ENCODE results near the gene TNRC6C. TPM values are rescaled to one million over a fixed set of nuclear protein-coding genes. Genes with fewer than 3 reads are reported as not detected.

Gene TNRC6C, protein sequence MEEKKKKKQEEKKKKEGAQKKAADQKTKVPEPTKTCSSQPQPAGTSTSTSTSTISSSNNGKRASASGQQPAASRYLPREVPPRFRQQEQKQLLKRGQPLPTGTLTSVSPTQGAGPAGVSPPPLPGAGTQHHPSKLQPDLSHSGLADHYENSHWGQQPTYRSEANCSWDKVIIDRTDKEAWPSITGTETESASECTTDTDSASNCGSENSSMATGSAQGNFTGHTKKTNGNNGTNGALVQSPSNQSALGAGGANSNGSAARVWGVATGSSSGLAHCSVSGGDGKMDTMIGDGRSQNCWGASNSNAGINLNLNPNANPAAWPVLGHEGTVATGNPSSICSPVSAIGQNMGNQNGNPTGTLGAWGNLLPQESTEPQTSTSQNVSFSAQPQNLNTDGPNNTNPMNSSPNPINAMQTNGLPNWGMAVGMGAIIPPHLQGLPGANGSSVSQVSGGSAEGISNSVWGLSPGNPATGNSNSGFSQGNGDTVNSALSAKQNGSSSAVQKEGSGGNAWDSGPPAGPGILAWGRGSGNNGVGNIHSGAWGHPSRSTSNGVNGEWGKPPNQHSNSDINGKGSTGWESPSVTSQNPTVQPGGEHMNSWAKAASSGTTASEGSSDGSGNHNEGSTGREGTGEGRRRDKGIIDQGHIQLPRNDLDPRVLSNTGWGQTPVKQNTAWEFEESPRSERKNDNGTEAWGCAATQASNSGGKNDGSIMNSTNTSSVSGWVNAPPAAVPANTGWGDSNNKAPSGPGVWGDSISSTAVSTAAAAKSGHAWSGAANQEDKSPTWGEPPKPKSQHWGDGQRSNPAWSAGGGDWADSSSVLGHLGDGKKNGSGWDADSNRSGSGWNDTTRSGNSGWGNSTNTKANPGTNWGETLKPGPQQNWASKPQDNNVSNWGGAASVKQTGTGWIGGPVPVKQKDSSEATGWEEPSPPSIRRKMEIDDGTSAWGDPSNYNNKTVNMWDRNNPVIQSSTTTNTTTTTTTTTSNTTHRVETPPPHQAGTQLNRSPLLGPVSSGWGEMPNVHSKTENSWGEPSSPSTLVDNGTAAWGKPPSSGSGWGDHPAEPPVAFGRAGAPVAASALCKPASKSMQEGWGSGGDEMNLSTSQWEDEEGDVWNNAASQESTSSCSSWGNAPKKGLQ (N-terminal part only)
- total RNA-seq, result 25.8 TPM

DNA sequence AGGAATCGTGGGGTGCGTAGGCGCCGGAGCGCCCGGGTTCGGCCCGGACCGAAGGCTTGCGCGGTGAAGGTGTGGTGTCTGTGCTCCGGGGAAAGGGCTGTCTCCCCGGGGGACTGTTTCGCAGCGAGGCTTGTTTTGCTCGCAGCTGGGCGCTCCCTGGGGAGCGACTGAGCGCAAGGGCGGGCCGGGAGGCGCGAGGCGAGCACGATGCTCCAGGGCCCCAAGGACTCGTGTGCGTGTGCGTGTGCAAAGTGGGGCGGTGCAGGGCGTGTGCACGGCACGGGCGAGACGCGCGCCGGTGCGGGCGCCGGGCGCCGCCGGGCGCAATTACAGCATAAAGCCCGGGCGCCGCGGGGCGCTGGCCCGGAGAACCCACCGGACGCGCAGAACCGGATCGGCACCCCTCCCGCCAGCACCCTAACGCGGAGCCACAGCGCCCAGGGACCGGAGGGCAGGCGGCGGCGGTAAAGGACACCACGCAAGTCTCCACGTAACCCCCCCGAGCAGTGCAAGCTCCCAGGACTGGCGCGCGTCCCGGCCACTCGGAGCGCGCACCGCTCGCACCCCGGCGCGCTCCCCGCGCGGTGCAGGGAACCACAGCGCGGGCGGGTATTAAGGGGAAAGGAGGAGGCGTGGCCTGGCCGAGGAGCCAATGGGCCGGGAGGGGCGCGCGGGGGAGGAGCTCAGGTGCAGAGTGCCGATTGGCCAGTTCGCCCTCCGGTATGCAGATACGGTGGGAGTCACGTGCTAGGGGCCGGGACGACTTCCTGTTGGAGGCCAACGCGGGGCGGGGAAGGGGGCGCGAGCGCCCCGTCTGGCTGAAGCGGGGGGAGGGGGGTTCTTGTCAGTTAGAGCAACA lies at the start of gene TNRC6C:
TNRC6C (plus strand) TSS at position 847 of the 859 bp plus-strand sequence. CDS start 45,504 bp downstream, outside the sequence.
- intact Hi-C loops (cut with DNase I), result loop anchor here (1.0 to 10.0 kb wide), 9 partner anchors 39 to 633 kb away; no protein-coding TSS in a partner anchor
- DNase-seq (ENCODE audit: low spot score in 2 of 2), result peak; percentile 99 to 100
- Histone ChIP-seq H3K27me3 (no peaks in the 10 kb centered on the region), H3K4me3 (peak within 1 kb of the TSS; percentile 54 to 81), H3K36me3 (no peaks in the 10 kb centered on the region), H3K9me3 (no peaks in the 10 kb centered on the region), H3K27ac (peak within 1 kb of the TSS; percentile 77 to 78), H3K4me1 (peaks cover 0 to 17% of the 10 kb centered on the region in 2 donors)
- TF ChIP-seq, protein P1, sequence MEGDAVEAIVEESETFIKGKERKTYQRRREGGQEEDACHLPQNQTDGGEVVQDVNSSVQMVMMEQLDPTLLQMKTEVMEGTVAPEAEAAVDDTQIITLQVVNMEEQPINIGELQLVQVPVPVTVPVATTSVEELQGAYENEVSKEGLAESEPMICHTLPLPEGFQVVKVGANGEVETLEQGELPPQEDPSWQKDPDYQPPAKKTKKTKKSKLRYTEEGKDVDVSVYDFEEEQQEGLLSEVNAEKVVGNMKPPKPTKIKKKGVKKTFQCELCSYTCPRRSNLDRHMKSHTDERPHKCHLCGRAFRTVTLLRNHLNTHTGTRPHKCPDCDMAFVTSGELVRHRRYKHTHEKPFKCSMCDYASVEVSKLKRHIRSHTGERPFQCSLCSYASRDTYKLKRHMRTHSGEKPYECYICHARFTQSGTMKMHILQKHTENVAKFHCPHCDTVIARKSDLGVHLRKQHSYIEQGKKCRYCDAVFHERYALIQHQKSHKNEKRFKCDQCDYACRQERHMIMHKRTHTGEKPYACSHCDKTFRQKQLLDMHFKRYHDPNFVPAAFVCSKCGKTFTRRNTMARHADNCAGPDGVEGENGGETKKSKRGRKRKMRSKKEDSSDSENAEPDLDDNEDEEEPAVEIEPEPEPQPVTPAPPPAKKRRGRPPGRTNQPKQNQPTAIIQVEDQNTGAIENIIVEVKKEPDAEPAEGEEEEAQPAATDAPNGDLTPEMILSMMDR (IDR thresholded peaks at IDR 0.05), result peak in 1 of 3 experiments; percentile 16

DNA sequence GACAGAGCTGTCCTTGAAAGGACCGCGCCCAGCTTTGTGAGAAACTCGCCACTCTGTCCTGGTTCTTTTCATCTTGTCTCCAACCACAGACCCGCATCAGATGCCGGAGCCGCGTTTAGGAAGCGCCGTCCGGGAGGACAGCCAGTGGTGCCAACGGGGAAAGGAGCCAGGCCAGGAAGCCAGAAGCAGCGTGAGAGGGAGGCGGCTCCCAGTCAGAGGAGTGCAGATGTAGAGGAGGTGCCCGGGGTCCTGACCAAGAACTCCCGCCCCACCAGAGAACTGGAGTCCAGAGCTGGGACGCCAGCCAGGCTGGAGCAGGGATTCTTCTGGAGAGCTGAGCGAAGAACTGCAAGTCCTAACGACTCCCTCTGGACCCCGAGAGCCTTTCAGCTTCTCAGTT lies 49.3 kb upstream of the TNRC6C start:
- H3K27ac ChIP-seq, result no peak overlapping the region
- H3K27me3 ChIP-seq, result no peaks in the 10 kb centered on the region
- no peaks in the 10 kb centered on the region for H3K4me1 ChIP-seq
- TF ChIP-seq, protein P1 (IDR thresholded peaks at IDR 0.05), result no peak
- no peaks in the 10 kb centered on the region for H3K9me3 ChIP-seq
- intact Hi-C loops (cut with DNase I), result no loop called here
- H3K4me3 ChIP-seq, result peak overlapping the region in 1 of 2 donors; percentile 27
- peak in 1 of 2 donors; percentile 67 for DNase-seq (ENCODE audit: low spot score in 2 of 2)
- H3K36me3 ChIP-seq, result no peaks in the 10 kb centered on the region

DNA sequence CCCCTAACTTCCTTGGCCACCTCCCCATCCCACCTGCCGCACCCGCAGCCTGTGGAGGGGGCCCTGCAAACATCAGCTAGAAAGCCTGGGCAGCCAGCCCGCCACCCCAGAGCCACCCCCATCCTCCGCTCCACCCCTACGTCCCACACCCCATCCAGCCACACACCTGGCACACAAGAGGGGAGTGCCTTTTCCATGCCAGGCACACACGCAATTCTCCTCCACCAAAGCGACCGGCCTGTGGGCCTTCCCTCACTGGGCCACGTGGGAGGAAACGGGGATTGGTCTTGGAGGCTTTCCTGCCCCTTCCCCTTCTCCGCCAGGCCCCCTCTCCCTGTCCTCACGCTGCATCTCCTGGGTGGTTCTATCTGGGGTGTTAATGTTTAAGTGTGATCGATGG lies 48.7 kb upstream of the TNRC6C start:
- H3K27me3 ChIP-seq, result no peaks in the 10 kb centered on the region
- intact Hi-C loops (cut with DNase I), result no loop called here
- H3K27ac ChIP-seq, result no peak overlapping the region
- H3K4me1 ChIP-seq, result no peaks in the 10 kb centered on the region
- TF ChIP-seq, protein P1 (IDR thresholded peaks at IDR 0.05), result no peak
- DNase-seq (ENCODE audit: low spot score in 2 of 2), result no peak
- no peak overlapping the region for H3K4me3 ChIP-seq
- H3K9me3 ChIP-seq, result no peaks in the 10 kb centered on the region
- H3K36me3 ChIP-seq, result no peaks in the 10 kb centered on the region

DNA sequence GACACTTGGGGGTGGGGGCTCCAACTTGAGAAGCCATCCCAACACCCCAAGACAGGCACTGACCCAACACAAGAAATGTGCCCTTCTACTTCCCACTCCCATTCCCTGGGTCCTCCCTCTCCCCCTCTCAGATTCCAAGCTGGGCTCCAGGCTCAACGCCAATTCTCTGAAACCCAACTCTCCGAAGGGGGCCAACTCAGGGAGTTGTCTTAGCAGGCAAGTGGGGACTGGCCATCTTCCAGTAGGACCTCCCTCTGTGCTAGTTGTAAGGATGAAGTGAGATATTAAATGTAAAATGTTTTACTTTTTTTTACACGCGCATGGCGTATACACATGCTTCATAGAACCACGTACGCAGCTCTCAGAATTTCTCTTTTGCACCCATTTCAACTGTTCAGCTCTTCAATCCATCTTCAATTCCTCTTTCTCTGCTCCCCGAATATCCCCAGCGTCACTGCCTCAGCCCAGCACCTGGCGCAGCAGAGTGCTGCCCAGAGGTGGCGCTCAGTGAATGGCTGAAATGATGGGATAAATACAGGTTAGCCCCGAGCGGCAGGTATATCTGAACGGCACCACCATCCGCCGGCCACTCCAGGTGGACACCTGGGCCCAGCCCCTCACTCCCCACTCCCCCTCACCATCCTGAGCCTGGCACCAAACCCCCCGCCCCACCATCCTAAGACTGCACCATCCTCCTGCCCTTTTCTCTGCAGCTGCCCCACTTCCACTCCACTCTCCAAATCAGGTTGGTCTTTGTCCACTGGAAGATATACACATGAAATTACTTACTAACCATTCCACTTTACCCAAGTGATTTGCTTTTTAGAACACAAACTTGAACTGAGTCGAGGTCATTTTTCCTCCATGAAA lies 43.9 kb upstream of the TNRC6C start:
- Histone ChIP-seq H3K36me3 (no peaks in the 10 kb centered on the region), H3K27ac (no peak overlapping the region), H3K4me1 (no peaks in the 10 kb centered on the region), H3K9me3 (no peaks in the 10 kb centered on the region), H3K27me3 (no peaks in the 10 kb centered on the region), H3K4me3 (no peak overlapping the region)
- TF ChIP-seq, protein P1 (IDR thresholded peaks at IDR 0.05), result no peak
- intact Hi-C loops (cut with DNase I), result no loop called here
- DNase-seq (ENCODE audit: low spot score in 2 of 2), result no peak
